GM21423 (cell line): ENCODE results near the gene ZGLP1.

Experiments used
- ATAC-seq: cut with Tn5 transposase; IDR thresholded peaks from one replicate; pipeline ENCODE4 v1.9.1; 2021; ENCODE audit warnings: mild to moderate bottlenecking, moderate library complexity; ENCODE audit not compliant: unreplicated experiment

ZGLP1 gene

GRCh38 chr19:10295305-10295846 lies 14.2 kb downstream of the ZGLP1 start:
- ATAC-seq: peak; percentile 50

DNA sequence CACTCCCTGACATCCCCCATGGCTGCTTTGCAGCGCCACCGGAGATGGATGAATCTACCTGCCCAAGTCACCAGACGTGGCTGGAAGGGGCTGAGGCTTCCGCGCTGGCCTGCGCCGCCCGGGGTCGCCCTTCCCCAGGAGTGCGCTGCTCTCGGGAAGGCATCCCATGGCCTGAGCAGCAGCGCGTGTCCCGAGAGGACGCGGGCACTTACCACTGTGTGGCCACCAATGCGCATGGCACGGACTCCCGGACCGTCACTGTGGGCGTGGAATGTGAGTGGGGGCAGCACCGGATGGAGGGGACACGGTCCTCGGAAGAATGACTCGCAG lies 15.3 kb downstream of the ZGLP1 start:
- ATAC-seq: no peak

GRCh38 chr19:10293637-10294367 lies 15.8 kb downstream of the ZGLP1 start:
- no peak for ATAC-seq

DNA sequence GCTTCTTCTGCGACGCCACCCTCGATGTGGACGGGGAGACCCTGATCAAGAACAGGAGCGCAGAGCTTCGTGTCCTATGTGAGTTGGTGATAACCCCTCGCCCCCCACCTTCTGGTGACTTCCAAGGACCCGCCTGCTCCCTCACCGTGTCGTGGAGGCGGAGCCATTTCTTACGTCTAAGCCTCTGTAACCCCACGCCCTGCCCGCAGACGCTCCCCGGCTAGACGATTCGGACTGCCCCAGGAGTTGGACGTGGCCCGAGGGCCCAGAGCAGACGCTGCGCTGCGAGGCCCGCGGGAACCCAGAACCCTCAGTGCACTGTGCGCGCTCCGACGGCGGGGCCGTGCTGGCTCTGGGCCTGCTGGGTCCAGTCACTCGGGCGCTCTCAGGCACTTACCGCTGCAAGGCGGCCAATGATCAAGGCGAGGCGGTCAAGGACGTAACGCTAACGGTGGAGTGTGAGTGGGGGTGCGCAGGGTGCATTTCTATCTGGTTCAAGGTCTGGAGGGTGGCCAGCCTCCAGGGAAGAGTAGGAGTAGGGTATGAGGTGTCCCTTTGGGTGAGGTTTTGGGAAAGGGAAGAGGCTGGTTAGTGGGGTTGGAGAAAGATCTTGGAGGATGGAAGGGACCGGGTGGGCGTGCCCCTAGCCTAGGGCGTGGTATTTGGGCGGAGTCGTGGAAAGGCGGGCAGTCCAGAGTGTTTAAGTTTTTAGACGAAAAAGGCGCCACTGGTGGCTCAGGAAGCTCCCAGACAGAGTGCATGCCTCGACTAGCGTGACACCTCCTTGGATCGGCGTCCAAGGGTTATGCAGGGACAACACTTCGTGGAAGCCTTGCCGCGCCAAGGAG lies 16.6 kb downstream of the ZGLP1 start:
- ATAC-seq: no peak

DNA sequence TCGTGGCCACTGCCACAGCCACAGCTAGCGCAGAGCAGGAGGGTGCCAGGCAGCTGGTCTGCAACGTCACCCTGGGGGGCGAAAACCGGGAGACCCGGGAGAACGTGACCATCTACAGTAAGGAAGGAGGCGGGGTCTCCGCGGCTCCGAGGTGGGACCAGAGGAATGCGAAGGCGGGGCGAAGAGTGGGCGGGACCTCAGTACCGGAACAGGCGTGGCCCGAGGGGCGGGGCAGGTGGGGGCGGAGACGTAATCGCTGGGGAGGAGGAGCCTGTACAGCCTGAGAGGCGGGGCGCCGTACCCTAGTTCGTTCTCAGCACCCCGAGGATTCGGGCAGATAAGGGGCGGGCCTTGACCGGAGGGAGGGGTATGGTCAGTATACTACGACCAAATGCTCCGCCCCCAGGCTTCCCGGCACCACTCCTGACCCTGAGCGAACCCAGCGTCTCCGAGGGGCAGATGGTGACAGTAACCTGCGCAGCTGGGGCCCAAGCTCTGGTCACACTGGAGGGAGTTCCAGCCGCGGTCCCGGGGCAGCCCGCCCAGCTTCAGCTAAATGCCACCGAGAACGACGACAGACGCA lies 17.3 kb downstream of the ZGLP1 start:
- ATAC-seq: no peak

- ATAC-seq: no peak
These were observed 17.9 kb downstream of the ZGLP1 start for GRCh38 chr19:10291554-10292205.

DNA sequence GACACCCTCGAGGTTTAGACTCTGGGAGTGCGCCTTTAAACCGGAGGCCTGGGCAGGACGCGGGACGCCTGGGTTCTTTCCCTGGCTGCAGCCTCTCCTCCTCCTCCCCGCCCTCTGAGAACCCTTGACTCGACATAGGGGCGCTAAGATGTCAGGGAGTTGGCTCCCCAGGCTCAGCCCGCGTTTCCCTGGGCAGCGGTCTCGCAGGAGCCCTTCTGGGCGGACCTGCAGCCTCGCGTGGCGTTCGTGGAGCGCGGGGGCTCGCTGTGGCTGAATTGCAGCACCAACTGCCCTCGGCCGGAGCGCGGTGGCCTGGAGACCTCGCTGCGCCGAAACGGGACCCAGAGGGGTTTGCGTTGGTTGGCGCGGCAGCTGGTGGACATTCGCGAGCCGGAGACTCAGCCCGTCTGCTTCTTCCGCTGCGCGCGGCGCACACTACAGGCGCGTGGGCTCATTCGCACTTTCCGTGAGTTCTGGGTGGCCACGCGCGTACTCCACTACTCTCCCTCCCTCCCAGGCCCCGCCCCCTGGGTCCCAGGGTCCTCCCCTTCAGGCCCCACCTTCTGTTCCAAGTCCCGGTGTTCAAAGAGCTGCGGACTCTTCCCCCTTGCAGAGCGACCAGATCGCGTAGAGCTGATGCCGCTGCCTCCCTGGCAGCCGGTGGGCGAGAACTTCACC lies 18.6 kb downstream of the ZGLP1 start:
- no peak for ATAC-seq

GRCh38 chr19:10290357-10290875 lies 19.2 kb downstream of the ZGLP1 start:
- ATAC-seq: no peak

GRCh38 chr19:10289836-10290356 lies 19.7 kb downstream of the ZGLP1 start, which contains the start of gene ICAM5:
TSS of gene ICAM5 (plus strand) at chr19:10289952. CDS start at chr19:10290044, 92 bp downstream.
- no peak for ATAC-seq

DNA sequence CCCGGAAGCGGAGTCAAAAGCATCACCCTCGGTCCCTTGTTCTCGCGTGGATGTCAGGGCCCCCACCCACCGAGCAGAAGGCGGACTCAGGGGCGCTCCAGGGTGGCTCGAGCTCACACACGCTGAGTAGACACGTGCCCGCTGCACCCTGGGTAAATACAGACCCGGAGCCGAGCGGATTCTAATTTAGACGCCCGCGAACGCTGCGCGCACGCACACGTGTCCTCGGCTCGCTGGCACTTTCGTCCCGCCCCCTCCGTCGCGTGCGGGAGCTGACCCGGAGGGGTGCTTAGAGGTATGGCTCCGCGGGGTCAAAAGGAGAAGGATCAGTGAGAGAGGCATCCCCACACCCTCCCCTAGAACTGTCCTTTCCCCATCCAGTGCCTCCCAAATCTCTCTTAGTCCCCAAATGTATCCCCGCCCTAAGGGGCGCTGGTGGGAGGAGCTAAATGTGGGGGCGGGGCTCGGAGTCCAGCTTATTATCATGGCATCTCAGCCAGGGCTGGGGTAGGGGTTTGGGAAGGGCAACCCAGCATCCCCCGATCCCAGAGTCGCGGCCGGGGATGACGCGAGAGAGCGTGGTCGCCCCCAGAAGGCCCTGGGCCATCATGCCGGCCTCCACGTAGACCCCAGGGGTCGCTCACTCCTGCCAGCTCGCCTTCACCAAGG lies 20.3 kb downstream of the ZGLP1 start:
- no peak for ATAC-seq

- no peak for ATAC-seq
These were observed 20.9 kb downstream of the ZGLP1 start for GRCh38 chr19:10288662-10289166.

DNA sequence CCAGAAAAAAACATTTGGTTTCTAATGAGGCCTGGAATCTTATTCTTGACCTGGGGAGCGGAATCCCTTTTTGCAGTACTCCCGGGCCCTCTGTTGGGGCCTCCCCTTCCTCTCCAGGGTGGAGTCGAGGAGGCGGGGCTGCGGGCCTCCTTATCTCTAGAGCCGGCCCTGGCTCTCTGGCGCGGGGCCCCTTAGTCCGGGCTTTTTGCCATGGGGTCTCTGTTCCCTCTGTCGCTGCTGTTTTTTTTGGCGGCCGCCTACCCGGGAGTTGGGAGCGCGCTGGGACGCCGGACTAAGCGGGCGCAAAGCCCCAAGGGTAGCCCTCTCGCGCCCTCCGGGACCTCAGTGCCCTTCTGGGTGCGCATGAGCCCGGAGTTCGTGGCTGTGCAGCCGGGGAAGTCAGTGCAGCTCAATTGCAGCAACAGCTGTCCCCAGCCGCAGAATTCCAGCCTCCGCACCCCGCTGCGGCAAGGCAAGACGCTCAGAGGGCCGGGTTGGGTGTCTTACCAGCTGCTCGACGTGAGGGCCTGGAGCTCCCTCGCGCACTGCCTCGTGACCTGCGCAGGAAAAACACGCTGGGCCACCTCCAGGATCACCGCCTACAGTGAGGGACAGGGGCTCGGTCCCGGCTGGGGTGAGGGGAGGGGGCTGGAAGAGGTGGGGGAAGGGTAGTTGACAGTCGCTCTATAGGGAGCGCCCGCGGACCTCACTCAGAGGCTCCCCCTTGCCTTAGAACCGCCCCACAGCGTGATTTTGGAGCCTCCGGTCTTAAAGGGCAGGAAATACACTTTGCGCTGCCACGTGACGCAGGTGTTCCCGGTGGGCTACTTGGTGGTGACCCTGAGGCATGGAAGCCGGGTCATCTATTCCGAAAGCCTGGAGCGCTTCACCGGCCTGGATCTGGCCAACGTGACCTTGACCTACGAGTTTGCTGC lies 22.5 kb downstream of the ZGLP1 start, which contains the start of gene ICAM4:
Gene ICAM4, plus strand, starts transcription at position 153 of the 935 bp plus-strand sequence. Its CDS starts 58 bp downstream, at position 211.
- no peak for ATAC-seq

- no peak for ATAC-seq
These were observed 24.2 kb downstream of the ZGLP1 start for GRCh38 chr19:10285393-10285792.

DNA sequence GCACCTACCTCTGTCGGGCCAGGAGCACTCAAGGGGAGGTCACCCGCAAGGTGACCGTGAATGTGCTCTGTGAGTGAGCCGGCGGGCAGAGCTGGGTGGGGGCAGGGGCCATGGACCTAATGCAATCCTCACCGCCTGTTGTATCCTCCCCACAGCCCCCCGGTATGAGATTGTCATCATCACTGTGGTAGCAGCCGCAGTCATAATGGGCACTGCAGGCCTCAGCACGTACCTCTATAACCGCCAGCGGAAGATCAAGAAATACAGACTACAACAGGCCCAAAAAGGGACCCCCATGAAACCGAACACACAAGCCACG lies 24.7 kb downstream of the ZGLP1 start:
- ATAC-seq: no peak

DNA sequence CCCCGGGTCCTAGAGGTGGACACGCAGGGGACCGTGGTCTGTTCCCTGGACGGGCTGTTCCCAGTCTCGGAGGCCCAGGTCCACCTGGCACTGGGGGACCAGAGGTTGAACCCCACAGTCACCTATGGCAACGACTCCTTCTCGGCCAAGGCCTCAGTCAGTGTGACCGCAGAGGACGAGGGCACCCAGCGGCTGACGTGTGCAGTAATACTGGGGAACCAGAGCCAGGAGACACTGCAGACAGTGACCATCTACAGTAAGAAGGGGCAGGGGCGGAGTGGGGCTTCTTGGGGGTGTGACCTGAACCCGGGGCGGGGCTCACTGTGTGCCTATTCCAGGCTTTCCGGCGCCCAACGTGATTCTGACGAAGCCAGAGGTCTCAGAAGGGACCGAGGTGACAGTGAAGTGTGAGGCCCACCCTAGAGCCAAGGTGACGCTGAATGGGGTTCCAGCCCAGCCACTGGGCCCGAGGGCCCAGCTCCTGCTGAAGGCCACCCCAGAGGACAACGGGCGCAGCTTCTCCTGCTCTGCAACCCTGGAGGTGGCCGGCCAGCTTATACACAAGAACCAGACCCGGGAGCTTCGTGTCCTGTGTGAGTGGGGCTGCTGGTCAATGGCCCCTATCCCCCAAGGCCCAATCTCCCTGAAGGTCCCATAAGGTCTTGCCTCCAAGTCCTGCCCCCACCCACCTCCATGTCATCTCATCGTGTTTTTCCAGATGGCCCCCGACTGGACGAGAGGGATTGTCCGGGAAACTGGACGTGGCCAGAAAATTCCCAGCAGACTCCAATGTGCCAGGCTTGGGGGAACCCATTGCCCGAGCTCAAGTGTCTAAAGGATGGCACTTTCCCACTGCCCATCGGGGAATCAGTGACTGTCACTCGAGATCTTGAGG lies 25.3 kb downstream of the ZGLP1 start:
- no peak for ATAC-seq

DNA sequence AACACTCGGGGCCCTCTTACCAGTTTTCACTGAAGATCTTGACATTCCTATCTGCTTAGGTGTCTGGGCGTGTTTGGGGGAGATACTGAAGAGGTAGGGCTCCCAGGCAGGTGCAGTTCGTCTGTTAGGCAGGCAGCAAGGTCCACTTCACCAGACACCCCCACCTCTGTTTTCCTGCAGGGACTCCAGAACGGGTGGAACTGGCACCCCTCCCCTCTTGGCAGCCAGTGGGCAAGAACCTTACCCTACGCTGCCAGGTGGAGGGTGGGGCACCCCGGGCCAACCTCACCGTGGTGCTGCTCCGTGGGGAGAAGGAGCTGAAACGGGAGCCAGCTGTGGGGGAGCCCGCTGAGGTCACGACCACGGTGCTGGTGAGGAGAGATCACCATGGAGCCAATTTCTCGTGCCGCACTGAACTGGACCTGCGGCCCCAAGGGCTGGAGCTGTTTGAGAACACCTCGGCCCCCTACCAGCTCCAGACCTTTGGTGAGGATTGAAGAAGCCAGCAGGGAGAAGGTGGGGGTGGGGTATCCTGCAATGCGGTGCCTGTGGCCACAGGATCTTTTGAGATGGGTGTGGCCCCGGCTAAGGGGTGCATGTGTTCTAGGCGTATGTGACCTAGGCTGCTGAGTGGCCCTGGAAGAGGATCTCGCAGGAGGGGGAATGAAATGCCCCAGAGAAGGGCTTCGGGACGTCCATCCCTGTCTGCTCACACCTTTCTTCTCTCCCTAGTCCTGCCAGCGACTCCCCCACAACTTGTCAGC lies 26.1 kb downstream of the ZGLP1 start:
- ATAC-seq: no peak
